ENCODE data around the gene FILIP1L.
A peak's percentile ranks its signal among the peaks of the same experiment; 100 is the strongest.

The FILIP1L gene

GRCh38 chr3:100151024-100151707, 36.9 kb upstream of the FILIP1L start:
- Histone ChIP-seq H4K91ac (ENCODE audit: low read depth, low read length) (no peak overlapping the region), H3K4me2 (ENCODE audit: low read length) (no peak overlapping the region), H3K23ac (ENCODE audit: low read length) (peak overlapping the region; percentile 37), H3K79me1 (ENCODE audit: low read length) (no peaks in the 10 kb centered on the region), H2BK12ac (ENCODE audit: low read length) (no peak overlapping the region), H3K79me2 (ENCODE audit: control insufficient read depth, insufficient read depth, low read length, poor library complexity) (no peaks in the 10 kb centered on the region), H4K12ac (ENCODE audit: low read depth, low read length) (no peak overlapping the region), H2BK5ac (ENCODE audit: low read depth, low read length, poor library complexity) (no peak overlapping the region), H3K4me3 (ENCODE audit: low read depth, low read length) (no peak overlapping the region), H4K8ac (ENCODE audit: low read depth, low read length) (no peak overlapping the region), H3K27ac (ENCODE audit: low read depth, low read length) (no peak overlapping the region), H3K4ac (ENCODE audit: low read depth, low read length) (no peak overlapping the region), H2AFZ (ENCODE audit: insufficient read depth, low read length, poor library complexity) (no peak overlapping the region), H3K18ac (ENCODE audit: low read length) (no peak overlapping the region), H3K14ac (ENCODE audit: low read length) (no peak overlapping the region), H3K4me1 (ENCODE audit: control insufficient read depth in 1 of 2, insufficient read depth in 2 of 2, low read length in 2 of 2) (no peaks in the 10 kb centered on the region), H3K9ac (ENCODE audit: low read length) (no peak overlapping the region), H2AK5ac (ENCODE audit: low read length) (no peak overlapping the region), H3K27me3 (ENCODE audit: insufficient read depth, low read length) (no peaks in the 10 kb centered on the region), H3K36me3 (ENCODE audit: control insufficient read depth in 1 of 2, insufficient read depth in 2 of 2, low read length in 2 of 2) (no peaks in the 10 kb centered on the region), H2BK120ac (ENCODE audit: insufficient read depth, low read length, poor library complexity) (no peak overlapping the region), H3K9me3 (ENCODE audit: insufficient read depth, low read depth, low read length) (no peaks in the 10 kb centered on the region)
- no CpG with 5 or more reads among the region's 8 CpGs for WGBS (ENCODE audit: extremely low coverage, insufficient coverage, insufficient read length)
- no peak for DNase-seq

DNA sequence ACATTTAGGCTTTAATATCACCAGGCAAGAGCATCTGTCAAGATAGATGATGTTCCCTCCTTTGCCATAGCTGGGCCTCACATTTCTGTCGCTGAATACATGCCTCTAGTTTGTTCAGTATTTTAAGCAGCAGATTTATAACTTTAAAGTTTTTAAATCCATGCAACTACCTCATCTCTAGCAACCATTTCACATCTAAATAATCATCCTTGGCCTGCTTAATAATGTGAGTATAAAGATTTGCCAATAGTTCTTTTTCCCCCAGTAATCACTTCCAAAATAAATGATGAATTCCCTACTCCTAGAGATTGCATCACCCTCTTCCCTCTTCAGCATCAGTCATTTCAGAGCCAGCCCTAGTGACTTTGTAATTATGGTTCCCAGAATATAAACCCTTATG, 36.2 kb upstream of the FILIP1L start:
- Histone ChIP-seq H3K9ac (ENCODE audit: low read length) (no peak overlapping the region), H2AFZ (ENCODE audit: insufficient read depth, low read length, poor library complexity) (no peak overlapping the region), H2BK120ac (ENCODE audit: insufficient read depth, low read length, poor library complexity) (no peak overlapping the region), H3K27me3 (ENCODE audit: insufficient read depth, low read length) (no peaks in the 10 kb centered on the region), H2BK12ac (ENCODE audit: low read length) (no peak overlapping the region), H3K27ac (ENCODE audit: low read depth, low read length) (no peak overlapping the region), H3K4me1 (ENCODE audit: control insufficient read depth in 1 of 2, insufficient read depth in 2 of 2, low read length in 2 of 2) (no peaks in the 10 kb centered on the region), H4K12ac (ENCODE audit: low read depth, low read length) (no peak overlapping the region), H2AK5ac (ENCODE audit: low read length) (no peak overlapping the region), H3K4me2 (ENCODE audit: low read length) (no peak overlapping the region), H3K4me3 (ENCODE audit: low read depth, low read length) (no peak overlapping the region), H3K14ac (ENCODE audit: low read length) (no peak overlapping the region), H3K4ac (ENCODE audit: low read depth, low read length) (no peak overlapping the region), H3K79me2 (ENCODE audit: control insufficient read depth, insufficient read depth, low read length, poor library complexity) (no peaks in the 10 kb centered on the region), H3K9me3 (ENCODE audit: insufficient read depth, low read depth, low read length) (no peaks in the 10 kb centered on the region), H3K79me1 (ENCODE audit: low read length) (no peaks in the 10 kb centered on the region), H2BK5ac (ENCODE audit: low read depth, low read length, poor library complexity) (no peak overlapping the region), H3K23ac (ENCODE audit: low read length) (no peak overlapping the region), H4K91ac (ENCODE audit: low read depth, low read length) (no peak overlapping the region), H3K18ac (ENCODE audit: low read length) (no peak overlapping the region), H3K36me3 (ENCODE audit: control insufficient read depth in 1 of 2, insufficient read depth in 2 of 2, low read length in 2 of 2) (no peaks in the 10 kb centered on the region), H4K8ac (ENCODE audit: low read depth, low read length) (no peak overlapping the region)
- WGBS (ENCODE audit: extremely low coverage, insufficient coverage, insufficient read length) = no CpG with 5 or more reads among the region's 1 CpG
- DNase-seq = no peak

- H3K4me1 ChIP-seq (ENCODE audit: control insufficient read depth in 1 of 2, insufficient read depth in 2 of 2, low read length in 2 of 2) = no peaks in the 10 kb centered on the region
- no peaks in the 10 kb centered on the region for H3K79me1 ChIP-seq (ENCODE audit: low read length)
- no peak overlapping the region for H3K4me3 ChIP-seq (ENCODE audit: low read depth, low read length)
- H3K4me2 ChIP-seq (ENCODE audit: low read length) = no peak overlapping the region
- no peak overlapping the region for H4K91ac ChIP-seq (ENCODE audit: low read depth, low read length)
- no peak overlapping the region for H2AK5ac ChIP-seq (ENCODE audit: low read length)
- no peak overlapping the region for H4K12ac ChIP-seq (ENCODE audit: low read depth, low read length)
- no peak overlapping the region for H3K27ac ChIP-seq (ENCODE audit: low read depth, low read length)
- no peak overlapping the region for H2BK5ac ChIP-seq (ENCODE audit: low read depth, low read length, poor library complexity)
- no peak overlapping the region for H4K8ac ChIP-seq (ENCODE audit: low read depth, low read length)
- no peak overlapping the region for H3K14ac ChIP-seq (ENCODE audit: low read length)
- no peaks in the 10 kb centered on the region for H3K9me3 ChIP-seq (ENCODE audit: insufficient read depth, low read depth, low read length)
- H3K36me3 ChIP-seq (ENCODE audit: control insufficient read depth in 1 of 2, insufficient read depth in 2 of 2, low read length in 2 of 2) = no peaks in the 10 kb centered on the region
- no peak overlapping the region for H3K18ac ChIP-seq (ENCODE audit: low read length)
- no peak overlapping the region for H2AFZ ChIP-seq (ENCODE audit: insufficient read depth, low read length, poor library complexity)
- no peak overlapping the region for H2BK120ac ChIP-seq (ENCODE audit: insufficient read depth, low read length, poor library complexity)
- H3K9ac ChIP-seq (ENCODE audit: low read length) = no peak overlapping the region
- WGBS (ENCODE audit: extremely low coverage, insufficient coverage, insufficient read length) = no CpG with 5 or more reads among the region's 6 CpGs
- no peaks in the 10 kb centered on the region for H3K27me3 ChIP-seq (ENCODE audit: insufficient read depth, low read length)
- DNase-seq = no peak
- H2BK12ac ChIP-seq (ENCODE audit: low read length) = no peak overlapping the region
- no peaks in the 10 kb centered on the region for H3K79me2 ChIP-seq (ENCODE audit: control insufficient read depth, insufficient read depth, low read length, poor library complexity)
- H3K23ac ChIP-seq (ENCODE audit: low read length) = no peak overlapping the region
- H3K4ac ChIP-seq (ENCODE audit: low read depth, low read length) = no peak overlapping the region
These were observed 35.6 kb upstream of the FILIP1L start for GRCh38 chr3:100149713-100150415.

- Histone ChIP-seq H3K9ac (ENCODE audit: low read length) (no peak overlapping the region), H3K23ac (ENCODE audit: low read length) (no peak overlapping the region), H3K4me3 (ENCODE audit: low read depth, low read length) (no peak overlapping the region), H3K18ac (ENCODE audit: low read length) (no peak overlapping the region), H4K8ac (ENCODE audit: low read depth, low read length) (no peak overlapping the region), H2AK5ac (ENCODE audit: low read length) (no peak overlapping the region), H4K91ac (ENCODE audit: low read depth, low read length) (no peak overlapping the region), H3K14ac (ENCODE audit: low read length) (no peak overlapping the region), H2BK5ac (ENCODE audit: low read depth, low read length, poor library complexity) (no peak overlapping the region), H4K12ac (ENCODE audit: low read depth, low read length) (no peak overlapping the region), H2AFZ (ENCODE audit: insufficient read depth, low read length, poor library complexity) (no peak overlapping the region), H3K9me3 (ENCODE audit: insufficient read depth, low read depth, low read length) (no peaks in the 10 kb centered on the region), H3K79me2 (ENCODE audit: control insufficient read depth, insufficient read depth, low read length, poor library complexity) (no peaks in the 10 kb centered on the region), H3K27me3 (ENCODE audit: insufficient read depth, low read length) (no peaks in the 10 kb centered on the region), H2BK120ac (ENCODE audit: insufficient read depth, low read length, poor library complexity) (no peak overlapping the region), H3K4me1 (ENCODE audit: control insufficient read depth in 1 of 2, insufficient read depth in 2 of 2, low read length in 2 of 2) (no peaks in the 10 kb centered on the region), H2BK12ac (ENCODE audit: low read length) (no peak overlapping the region), H3K79me1 (ENCODE audit: low read length) (no peaks in the 10 kb centered on the region), H3K4ac (ENCODE audit: low read depth, low read length) (no peak overlapping the region), H3K4me2 (ENCODE audit: low read length) (no peak overlapping the region), H3K27ac (ENCODE audit: low read depth, low read length) (no peak overlapping the region), H3K36me3 (ENCODE audit: control insufficient read depth in 1 of 2, insufficient read depth in 2 of 2, low read length in 2 of 2) (no peaks in the 10 kb centered on the region)
- WGBS (ENCODE audit: extremely low coverage, insufficient coverage, insufficient read length) = no CpG with 5 or more reads among the region's 2 CpGs
- no peak for DNase-seq
These were observed 34.8 kb upstream of the FILIP1L start for GRCh38 chr3:100149130-100149529.
